NB4 (cell line): ENCODE results near the gene UTY.

ENCODE experiments used
- DNase-seq: peaks from one replicate; pipeline ENCODE4 v3.0.0; 2010; ENCODE audit warnings: low read depth
- H3K4me3 ChIP-seq: one replicate; pipeline ENCODE4 v1.5.1; 2011; ENCODE audit warnings: mild to moderate bottlenecking, low read depth, low read length, moderate library complexity
- CTCF ChIP-seq: IDR thresholded peaks from one replicate; pipeline ENCODE4 v1.5.1; 2012; ENCODE audit warnings: low read depth, low read length
- MAX ChIP-seq: IDR thresholded peaks from 2 replicates; pipeline ENCODE4 v1.6.1; 2011; ENCODE audit warnings: low read depth, low read length
- MYC ChIP-seq: IDR thresholded peaks from 2 replicates; pipeline ENCODE4 v1.6.1; 2011; ENCODE audit warnings: low read depth, low read length
- POLR2A ChIP-seq: IDR thresholded peaks from 2 replicates; pipeline ENCODE4 v1.6.1; 2011; ENCODE audit warnings: mild to moderate bottlenecking; ENCODE audit not compliant: insufficient read length; ENCODE audit errors: extremely low read depth

Gene UTY

GRCh38 chrY:13432293-13433025 is 47.4 kb downstream of the UTY start:
- no peak for TF ChIP-seq CTCF
- no peak for TF ChIP-seq POLR2A
- no peak for TF ChIP-seq MAX
- TF ChIP-seq MYC = no peak
- no peak overlapping the region for H3K4me3 ChIP-seq
- no peak for DNase-seq

GRCh38 chrY:13429551-13429950 is 50.3 kb downstream of the UTY start:
- no peak for TF ChIP-seq MAX
- no peak for TF ChIP-seq MYC
- no peak for TF ChIP-seq CTCF
- no peak for TF ChIP-seq POLR2A
- H3K4me3 ChIP-seq = no peak overlapping the region
- no peak for DNase-seq

- no peak overlapping the region for H3K4me3 ChIP-seq
- TF ChIP-seq MAX = no peak
- TF ChIP-seq POLR2A = no peak
- TF ChIP-seq MYC = no peak
- TF ChIP-seq CTCF = no peak
- no peak for DNase-seq
Measured at GRCh38 chrY:13423281-13423732, 56.5 kb downstream of the UTY start.

- TF ChIP-seq MYC (no peak), MAX (no peak), CTCF (no peak), POLR2A (no peak)
- no peak overlapping the region for H3K4me3 ChIP-seq
- no peak for DNase-seq
Measured at GRCh38 chrY:13416869-13417661, 62.8 kb downstream of the UTY start.

GRCh38 chrY:13415556-13415955 is 64.3 kb downstream of the UTY start:
- no peak for DNase-seq
- H3K4me3 ChIP-seq = no peak overlapping the region
- TF ChIP-seq MYC (no peak), CTCF (no peak), POLR2A (no peak)

- TF ChIP-seq MAX = no peak
- TF ChIP-seq CTCF = no peak
- no peak for TF ChIP-seq POLR2A
- no peak for TF ChIP-seq MYC
- no peak overlapping the region for H3K4me3 ChIP-seq
- no peak for DNase-seq
Measured at GRCh38 chrY:13398876-13399275, 81.0 kb downstream of the UTY start.
